GM12801 (cell line): Measurements from ENCODE around the gene RNU7-1.

Source experiments
- TF ChIP-seq, protein P1 (sequence below): IDR thresholded peaks from one replicate; pipeline ENCODE4 v1.5.1; 2011; ENCODE audit warnings: control low read depth; ENCODE audit not compliant: insufficient read length; ENCODE audit errors: extremely low read depth

Gene RNU7-1

DNA sequence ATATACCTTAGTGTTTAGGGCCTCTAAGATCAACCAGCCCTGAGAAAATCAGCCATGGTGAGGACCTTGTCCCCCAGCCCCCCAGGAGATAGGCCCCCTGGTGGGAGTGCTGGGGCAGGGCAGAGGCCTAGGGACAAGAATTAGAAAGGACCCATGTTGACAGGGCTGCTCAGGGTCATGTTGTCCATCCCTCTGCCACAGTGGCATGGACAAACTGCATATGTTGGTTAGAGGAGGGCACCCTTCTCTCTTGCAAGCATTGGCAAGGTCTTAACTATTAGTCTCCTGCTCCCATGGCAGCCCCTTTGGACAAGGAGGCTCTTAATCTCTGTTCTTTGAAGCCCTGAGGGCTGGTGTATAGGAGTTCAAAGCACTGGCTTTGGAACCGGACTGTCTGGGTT, 6.8 kb downstream of the RNU7-1 start:
- TF ChIP-seq, protein P1, sequence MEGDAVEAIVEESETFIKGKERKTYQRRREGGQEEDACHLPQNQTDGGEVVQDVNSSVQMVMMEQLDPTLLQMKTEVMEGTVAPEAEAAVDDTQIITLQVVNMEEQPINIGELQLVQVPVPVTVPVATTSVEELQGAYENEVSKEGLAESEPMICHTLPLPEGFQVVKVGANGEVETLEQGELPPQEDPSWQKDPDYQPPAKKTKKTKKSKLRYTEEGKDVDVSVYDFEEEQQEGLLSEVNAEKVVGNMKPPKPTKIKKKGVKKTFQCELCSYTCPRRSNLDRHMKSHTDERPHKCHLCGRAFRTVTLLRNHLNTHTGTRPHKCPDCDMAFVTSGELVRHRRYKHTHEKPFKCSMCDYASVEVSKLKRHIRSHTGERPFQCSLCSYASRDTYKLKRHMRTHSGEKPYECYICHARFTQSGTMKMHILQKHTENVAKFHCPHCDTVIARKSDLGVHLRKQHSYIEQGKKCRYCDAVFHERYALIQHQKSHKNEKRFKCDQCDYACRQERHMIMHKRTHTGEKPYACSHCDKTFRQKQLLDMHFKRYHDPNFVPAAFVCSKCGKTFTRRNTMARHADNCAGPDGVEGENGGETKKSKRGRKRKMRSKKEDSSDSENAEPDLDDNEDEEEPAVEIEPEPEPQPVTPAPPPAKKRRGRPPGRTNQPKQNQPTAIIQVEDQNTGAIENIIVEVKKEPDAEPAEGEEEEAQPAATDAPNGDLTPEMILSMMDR, result no peak

DNA sequence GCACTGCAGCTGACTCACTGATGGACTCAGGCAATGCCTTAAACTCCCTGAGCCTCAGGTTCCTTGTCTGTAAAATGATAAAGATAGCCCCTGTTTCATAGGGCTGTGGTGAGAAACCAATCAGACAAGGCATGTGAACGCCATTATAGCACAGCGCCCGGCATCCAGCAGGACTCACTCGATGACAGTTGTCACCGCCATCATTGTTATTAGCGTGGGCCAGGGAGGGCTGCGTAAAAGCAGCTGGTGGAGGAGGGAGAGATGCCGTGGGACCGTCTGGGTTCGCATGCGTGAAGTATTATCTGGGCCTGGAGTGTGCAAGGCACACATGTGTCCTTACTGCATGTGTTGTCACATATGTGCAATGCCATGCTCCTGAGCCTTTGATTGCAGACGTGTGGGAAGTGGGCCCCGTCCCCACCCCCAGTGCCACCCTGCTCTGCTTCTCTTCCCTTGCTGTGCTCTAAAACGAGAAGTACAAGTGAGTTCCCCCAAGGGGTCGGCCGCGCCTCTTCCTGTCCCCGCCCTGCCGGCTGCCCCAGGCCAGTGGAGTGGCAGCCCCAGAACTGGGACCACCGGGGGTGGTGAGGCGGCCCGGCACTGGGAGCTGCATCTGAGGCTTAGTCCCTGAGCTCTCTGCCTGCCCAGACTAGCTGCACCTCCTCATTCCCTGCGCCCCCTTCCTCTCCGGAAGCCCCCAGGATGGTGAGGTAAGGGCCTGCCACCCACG, 7.4 kb downstream of the RNU7-1 start, which contains the start of gene PTPN6:
Gene PTPN6 (plus strand): TSS at position 546 of the 730 bp plus-strand sequence. CDS start 157 bp downstream, at position 703.
- TF ChIP-seq, protein P1, result no peak

DNA sequence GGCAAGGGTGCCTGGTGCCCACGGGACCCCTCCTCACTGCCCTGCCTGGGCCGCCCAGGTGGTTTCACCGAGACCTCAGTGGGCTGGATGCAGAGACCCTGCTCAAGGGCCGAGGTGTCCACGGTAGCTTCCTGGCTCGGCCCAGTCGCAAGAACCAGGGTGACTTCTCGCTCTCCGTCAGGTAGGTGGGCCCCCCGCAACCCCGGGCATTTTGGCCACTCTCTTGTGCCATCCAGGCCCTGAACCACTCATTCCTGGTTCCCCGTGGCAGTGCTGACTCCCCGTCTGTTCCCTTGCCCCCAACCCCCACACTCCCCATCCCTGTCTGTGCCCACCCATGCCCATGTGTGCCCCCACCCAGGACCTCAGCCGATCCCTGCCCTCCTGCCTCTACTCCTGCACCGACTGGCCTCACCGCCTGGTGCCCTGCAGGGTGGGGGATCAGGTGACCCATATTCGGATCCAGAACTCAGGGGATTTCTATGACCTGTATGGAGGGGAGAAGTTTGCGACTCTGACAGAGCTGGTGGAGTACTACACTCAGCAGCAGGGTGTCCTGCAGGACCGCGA, 8.0 kb downstream of the RNU7-1 start:
- TF ChIP-seq, protein P1, result no peak

DNA sequence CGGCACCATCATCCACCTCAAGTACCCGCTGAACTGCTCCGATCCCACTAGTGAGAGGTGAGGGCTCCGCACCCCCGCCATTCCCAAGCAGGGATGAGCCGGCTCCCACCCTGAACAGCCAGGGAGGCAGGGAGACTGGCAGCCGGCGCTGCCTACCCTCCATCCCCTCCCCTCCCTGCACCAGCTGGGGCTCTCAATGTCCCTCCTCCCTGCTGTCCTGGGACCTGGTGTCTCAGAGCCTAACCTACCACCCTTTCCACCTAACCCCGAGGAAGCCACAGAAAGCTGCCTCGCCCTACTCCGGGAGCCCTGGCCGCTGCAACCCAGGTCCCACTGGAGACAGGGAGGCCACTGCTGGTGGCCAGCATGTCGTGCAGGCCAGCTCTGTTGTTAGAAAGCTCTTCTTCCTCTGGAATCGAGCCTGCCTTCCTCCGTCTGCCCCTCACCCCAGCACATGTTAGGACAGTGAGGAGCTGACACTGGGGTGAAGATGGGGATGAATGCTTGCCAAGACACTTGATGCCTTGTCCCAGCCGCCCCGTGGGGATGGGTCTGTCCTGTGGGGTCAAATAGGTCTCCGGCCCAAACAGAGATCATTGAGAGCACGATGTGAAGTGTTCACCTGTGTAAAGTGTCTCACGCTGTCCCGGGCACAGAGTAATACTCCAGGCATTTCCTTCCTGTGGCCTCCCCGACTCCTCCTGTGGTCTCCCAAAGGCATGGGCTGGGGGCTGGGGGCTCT, 8.7 kb downstream of the RNU7-1 start:
- TF ChIP-seq, protein P1, result no peak

DNA sequence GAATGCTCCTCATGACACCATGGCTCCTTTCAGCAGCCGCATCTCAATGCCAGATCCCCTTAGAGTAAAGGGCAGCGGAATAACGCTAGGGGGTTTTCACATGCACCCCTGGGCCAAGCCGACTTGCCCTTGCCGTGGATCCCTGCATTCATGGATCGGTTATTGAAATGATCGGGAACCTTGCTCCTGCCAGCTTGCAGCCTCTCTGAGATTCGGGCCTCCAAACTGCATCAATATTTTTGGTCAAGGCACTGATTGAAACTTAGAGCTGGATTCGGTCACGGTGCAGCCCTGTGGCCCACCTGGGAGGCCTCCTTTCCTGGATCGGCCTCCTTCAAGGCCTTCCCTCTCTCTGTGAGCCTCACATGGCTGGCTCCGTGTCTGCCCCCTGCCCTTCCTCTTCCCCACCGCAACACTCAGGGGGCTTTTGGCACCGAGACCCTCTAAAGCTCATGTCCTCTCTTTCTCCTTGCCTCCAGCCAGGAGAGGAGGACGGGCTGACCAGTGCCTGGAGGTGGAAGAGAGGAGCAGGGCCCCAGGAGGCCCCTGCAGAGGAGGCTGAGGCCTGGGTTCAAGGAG, 9.3 kb downstream of the RNU7-1 start:
- TF ChIP-seq, protein P1, result no peak

GRCh38 chr12:6953442-6954315, 10.1 kb downstream of the RNU7-1 start:
- TF ChIP-seq, protein P1, result no peak
